ENCODE data around the gene PRKN. TPM values are rescaled to one million over a fixed set of nuclear protein-coding genes. Genes with fewer than 3 reads are reported as not detected.

Gene PRKN
- total RNA-seq, 1 donor from 2014 or later = 1.3 TPM

DNA sequence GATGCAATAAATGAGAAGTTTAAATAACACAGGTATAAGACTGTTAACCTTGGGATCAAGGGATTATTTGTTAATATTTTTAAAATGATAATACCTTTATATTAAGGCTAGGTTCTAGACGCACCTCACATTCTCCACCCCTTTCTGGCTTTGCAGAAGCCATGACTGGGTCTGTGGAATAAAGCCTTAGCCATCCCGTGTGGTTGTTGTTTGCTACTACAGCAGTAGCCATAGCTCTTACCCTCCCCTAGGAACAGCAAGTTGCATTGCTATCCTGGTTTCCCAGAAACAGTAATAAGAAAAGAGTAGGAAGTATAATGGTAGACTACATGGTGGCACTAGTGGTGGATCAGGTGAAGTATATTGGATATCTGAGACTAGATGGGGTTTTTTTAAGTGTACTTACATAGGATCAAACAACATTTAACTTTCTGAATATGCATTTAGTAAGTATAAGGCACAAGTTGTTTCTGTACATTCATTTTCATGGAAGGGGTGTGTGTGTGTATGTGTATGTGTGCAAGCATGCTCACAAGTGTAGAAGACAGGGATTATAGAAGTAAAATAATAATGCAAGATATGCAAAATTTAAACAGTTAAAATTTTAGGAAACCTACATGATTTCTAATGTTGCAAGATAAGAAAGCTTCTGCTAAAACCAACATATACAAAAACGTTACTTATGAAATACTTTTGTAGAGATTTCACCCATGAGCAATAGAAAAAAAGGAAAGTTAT lies 384.2 kb downstream of the PRKN start:
- Histone ChIP-seq H3K4me2 (ENCODE audit: low read length) (no peak overlapping the region), H3K79me2 (ENCODE audit: insufficient read depth, low read length) (no peaks in the 10 kb centered on the region), H3K27ac (ENCODE audit: low read depth, low read length) (no peak overlapping the region), H3K36me3 (ENCODE audit: insufficient read depth, low read length) (no peaks in the 10 kb centered on the region), H3K4me1 (ENCODE audit: insufficient read depth, low read length) (no peaks in the 10 kb centered on the region), H3K9me3 (ENCODE audit: insufficient read depth, low read depth, low read length) (no peaks in the 10 kb centered on the region), H3K4me3 (ENCODE audit: insufficient read depth, low read depth, low read length) (no peak overlapping the region), H2AFZ (ENCODE audit: low read depth, low read length) (no peak overlapping the region), H3K27me3 (ENCODE audit: insufficient read depth, low read length) (no peaks in the 10 kb centered on the region), H4K20me1 (ENCODE audit: insufficient read depth, low read length) (no peaks in the 10 kb centered on the region), H3K9ac (ENCODE audit: low read length) (no peak overlapping the region)
- Mint-ChIP-seq H3K4me3 (ENCODE audit: unreplicated experiment) (no peak overlapping the region), H3K36me3 (ENCODE audit: low read depth, unreplicated experiment) (no peaks in the 10 kb centered on the region), H3K4me1 (ENCODE audit: low read depth, unreplicated experiment) (no peaks in the 10 kb centered on the region), H3K27me3 (ENCODE audit: low read depth, unreplicated experiment) (no peaks in the 10 kb centered on the region), H3K9me3 (ENCODE audit: unreplicated experiment) (peaks cover 2% of the 10 kb centered on the region), H3K27ac (ENCODE audit: unreplicated experiment) (no peak overlapping the region)
- TF ChIP-seq EZH2 (IDR thresholded peaks at IDR 0.05; ENCODE audit: insufficient read depth, low read length) = no peak
- TF ChIP-seq, protein P1, sequence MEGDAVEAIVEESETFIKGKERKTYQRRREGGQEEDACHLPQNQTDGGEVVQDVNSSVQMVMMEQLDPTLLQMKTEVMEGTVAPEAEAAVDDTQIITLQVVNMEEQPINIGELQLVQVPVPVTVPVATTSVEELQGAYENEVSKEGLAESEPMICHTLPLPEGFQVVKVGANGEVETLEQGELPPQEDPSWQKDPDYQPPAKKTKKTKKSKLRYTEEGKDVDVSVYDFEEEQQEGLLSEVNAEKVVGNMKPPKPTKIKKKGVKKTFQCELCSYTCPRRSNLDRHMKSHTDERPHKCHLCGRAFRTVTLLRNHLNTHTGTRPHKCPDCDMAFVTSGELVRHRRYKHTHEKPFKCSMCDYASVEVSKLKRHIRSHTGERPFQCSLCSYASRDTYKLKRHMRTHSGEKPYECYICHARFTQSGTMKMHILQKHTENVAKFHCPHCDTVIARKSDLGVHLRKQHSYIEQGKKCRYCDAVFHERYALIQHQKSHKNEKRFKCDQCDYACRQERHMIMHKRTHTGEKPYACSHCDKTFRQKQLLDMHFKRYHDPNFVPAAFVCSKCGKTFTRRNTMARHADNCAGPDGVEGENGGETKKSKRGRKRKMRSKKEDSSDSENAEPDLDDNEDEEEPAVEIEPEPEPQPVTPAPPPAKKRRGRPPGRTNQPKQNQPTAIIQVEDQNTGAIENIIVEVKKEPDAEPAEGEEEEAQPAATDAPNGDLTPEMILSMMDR (IDR thresholded peaks at IDR 0.05; ENCODE audit: insufficient read depth, low read depth, low read length) = no peak
- FAIRE-seq (no peak), DNase-seq (ENCODE audit: low read depth) (no peak)

- no peaks in the 10 kb centered on the region for H3K79me2 ChIP-seq (ENCODE audit: insufficient read depth, low read length)
- H3K9me3 ChIP-seq (ENCODE audit: insufficient read depth, low read depth, low read length) = no peaks in the 10 kb centered on the region
- no peak overlapping the region for H3K9ac ChIP-seq (ENCODE audit: low read length)
- H3K4me3 Mint-ChIP-seq (ENCODE audit: unreplicated experiment) = no peak overlapping the region
- no peaks in the 10 kb centered on the region for H4K20me1 ChIP-seq (ENCODE audit: insufficient read depth, low read length)
- no peaks in the 10 kb centered on the region for H3K27me3 ChIP-seq (ENCODE audit: insufficient read depth, low read length)
- no peaks in the 10 kb centered on the region for H3K36me3 Mint-ChIP-seq (ENCODE audit: low read depth, unreplicated experiment)
- H3K27me3 Mint-ChIP-seq (ENCODE audit: low read depth, unreplicated experiment) = no peaks in the 10 kb centered on the region
- FAIRE-seq (no peak), DNase-seq (ENCODE audit: low read depth) (no peak)
- no peak overlapping the region for H3K27ac Mint-ChIP-seq (ENCODE audit: unreplicated experiment)
- H3K36me3 ChIP-seq (ENCODE audit: insufficient read depth, low read length) = no peaks in the 10 kb centered on the region
- no peak overlapping the region for H3K4me2 ChIP-seq (ENCODE audit: low read length)
- H3K4me1 Mint-ChIP-seq (ENCODE audit: low read depth, unreplicated experiment) = no peaks in the 10 kb centered on the region
- no peak overlapping the region for H2AFZ ChIP-seq (ENCODE audit: low read depth, low read length)
- no peaks in the 10 kb centered on the region for H3K4me1 ChIP-seq (ENCODE audit: insufficient read depth, low read length)
- H3K4me3 ChIP-seq (ENCODE audit: insufficient read depth, low read depth, low read length) = no peak overlapping the region
- no peak overlapping the region for H3K27ac ChIP-seq (ENCODE audit: low read depth, low read length)
- H3K9me3 Mint-ChIP-seq (ENCODE audit: unreplicated experiment) = peaks cover 2% of the 10 kb centered on the region
- TF ChIP-seq EZH2 (IDR thresholded peaks at IDR 0.05; ENCODE audit: insufficient read depth, low read length) = no peak
- TF ChIP-seq, protein P1 (IDR thresholded peaks at IDR 0.05; ENCODE audit: insufficient read depth, low read depth, low read length) = no peak
Measured at GRCh38 chr6:162337412-162337811, 390.2 kb downstream of the PRKN start.

DNA sequence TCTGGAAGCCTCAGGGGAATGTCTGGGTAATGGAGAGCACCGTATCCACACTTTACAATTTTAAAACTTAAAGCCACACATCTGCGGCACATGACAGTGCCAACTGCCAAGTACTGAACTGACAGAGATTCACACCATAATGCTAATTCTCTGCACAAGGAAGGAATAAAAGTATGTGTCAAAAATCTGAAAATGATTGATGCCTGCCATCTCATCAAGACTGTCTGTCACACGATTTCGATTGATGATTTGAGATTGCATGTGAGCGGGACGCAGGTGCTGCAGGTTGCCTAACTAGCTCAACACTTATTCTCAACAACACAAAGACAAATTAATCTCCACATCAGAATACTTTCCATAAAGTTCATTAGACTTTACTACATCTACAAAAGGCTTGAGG lies 391.2 kb downstream of the PRKN start:
- peaks cover 1% of the 10 kb centered on the region for H3K9me3 Mint-ChIP-seq (ENCODE audit: unreplicated experiment)
- Histone ChIP-seq H3K36me3 (ENCODE audit: insufficient read depth, low read length) (no peaks in the 10 kb centered on the region), H3K79me2 (ENCODE audit: insufficient read depth, low read length) (no peaks in the 10 kb centered on the region), H3K4me1 (ENCODE audit: insufficient read depth, low read length) (no peaks in the 10 kb centered on the region), H3K27ac (ENCODE audit: low read depth, low read length) (no peak overlapping the region), H3K9ac (ENCODE audit: low read length) (no peak overlapping the region), H3K27me3 (ENCODE audit: insufficient read depth, low read length) (no peaks in the 10 kb centered on the region), H4K20me1 (ENCODE audit: insufficient read depth, low read length) (no peaks in the 10 kb centered on the region), H3K4me3 (ENCODE audit: insufficient read depth, low read depth, low read length) (no peak overlapping the region), H2AFZ (ENCODE audit: low read depth, low read length) (no peak overlapping the region), H3K4me2 (ENCODE audit: low read length) (no peak overlapping the region), H3K9me3 (ENCODE audit: insufficient read depth, low read depth, low read length) (no peaks in the 10 kb centered on the region)
- H3K36me3 Mint-ChIP-seq (ENCODE audit: low read depth, unreplicated experiment) = no peaks in the 10 kb centered on the region
- DNase-seq (ENCODE audit: low read depth) (no peak), FAIRE-seq (no peak)
- no peaks in the 10 kb centered on the region for H3K4me1 Mint-ChIP-seq (ENCODE audit: low read depth, unreplicated experiment)
- TF ChIP-seq, protein P1 (IDR thresholded peaks at IDR 0.05; ENCODE audit: insufficient read depth, low read depth, low read length) = no peak
- no peak for TF ChIP-seq EZH2 (IDR thresholded peaks at IDR 0.05; ENCODE audit: insufficient read depth, low read length)
- no peak overlapping the region for H3K4me3 Mint-ChIP-seq (ENCODE audit: unreplicated experiment)
- no peaks in the 10 kb centered on the region for H3K27me3 Mint-ChIP-seq (ENCODE audit: low read depth, unreplicated experiment)
- H3K27ac Mint-ChIP-seq (ENCODE audit: unreplicated experiment) = no peak overlapping the region
